ENCODE measurements around the gene HTR3B.

Gene HTR3B

DNA sequence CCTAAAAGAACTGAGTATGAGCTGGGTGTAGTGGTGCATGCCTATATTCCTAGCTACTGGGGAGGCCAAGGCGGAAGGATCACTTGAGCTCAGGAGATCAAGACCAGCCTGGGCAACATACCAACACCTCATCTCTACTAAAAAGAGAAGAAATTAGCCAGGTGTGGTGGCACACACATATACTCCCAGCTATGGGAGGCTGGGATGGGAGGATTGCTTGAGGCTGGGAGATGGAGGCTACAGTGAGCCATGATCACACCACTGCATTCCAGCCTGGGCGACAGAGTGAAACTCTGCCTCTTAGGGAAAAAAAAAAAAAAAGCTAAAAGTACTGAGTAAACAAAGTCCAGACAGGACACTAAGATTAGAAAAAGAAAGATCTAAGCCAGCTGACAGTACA is 3.5 kb upstream of the HTR3B start:
- H4K20me1 ChIP-seq (ENCODE audit: control insufficient read depth, insufficient read depth, low read depth, low read length): 0 out of 2 replicates have a peak, but pooled peaks cover 3% of the 10 kb centered on the region
- H3K79me2 ChIP-seq (ENCODE audit: control insufficient read depth, low read length): no peaks in the 10 kb centered on the region
- no peaks in the 10 kb centered on the region for H3K9me3 ChIP-seq (ENCODE audit: control insufficient read depth, insufficient read depth, low read length)
- peaks cover 10% of the 10 kb centered on the region for H3K4me1 ChIP-seq (ENCODE audit: control insufficient read depth, low read length)
- peaks cover 6% of the 10 kb centered on the region; the same call in 1 of the 2 replicates for H3K27me3 ChIP-seq (ENCODE audit: control insufficient read depth, low read length)
- no peak overlapping the region for H3K4me3 ChIP-seq (ENCODE audit: low read length)
- no peaks in the 10 kb centered on the region for H3K9me2 ChIP-seq (replicated peaks; ENCODE audit: control insufficient read depth, low read length)
- H3F3A ChIP-seq (ENCODE audit: control insufficient read depth, insufficient read depth): no peaks in the 10 kb centered on the region
- TF ChIP-seq, protein P1, sequence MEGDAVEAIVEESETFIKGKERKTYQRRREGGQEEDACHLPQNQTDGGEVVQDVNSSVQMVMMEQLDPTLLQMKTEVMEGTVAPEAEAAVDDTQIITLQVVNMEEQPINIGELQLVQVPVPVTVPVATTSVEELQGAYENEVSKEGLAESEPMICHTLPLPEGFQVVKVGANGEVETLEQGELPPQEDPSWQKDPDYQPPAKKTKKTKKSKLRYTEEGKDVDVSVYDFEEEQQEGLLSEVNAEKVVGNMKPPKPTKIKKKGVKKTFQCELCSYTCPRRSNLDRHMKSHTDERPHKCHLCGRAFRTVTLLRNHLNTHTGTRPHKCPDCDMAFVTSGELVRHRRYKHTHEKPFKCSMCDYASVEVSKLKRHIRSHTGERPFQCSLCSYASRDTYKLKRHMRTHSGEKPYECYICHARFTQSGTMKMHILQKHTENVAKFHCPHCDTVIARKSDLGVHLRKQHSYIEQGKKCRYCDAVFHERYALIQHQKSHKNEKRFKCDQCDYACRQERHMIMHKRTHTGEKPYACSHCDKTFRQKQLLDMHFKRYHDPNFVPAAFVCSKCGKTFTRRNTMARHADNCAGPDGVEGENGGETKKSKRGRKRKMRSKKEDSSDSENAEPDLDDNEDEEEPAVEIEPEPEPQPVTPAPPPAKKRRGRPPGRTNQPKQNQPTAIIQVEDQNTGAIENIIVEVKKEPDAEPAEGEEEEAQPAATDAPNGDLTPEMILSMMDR (IDR thresholded peaks at IDR 0.05; ENCODE audit: low read depth, low read length, poor library complexity, severe bottlenecking): no peak
- TF ChIP-seq EZH2phosphoT487 (IDR thresholded peaks at IDR 0.05; ENCODE audit: borderline replicate concordance, low read length): no peak
- no peak overlapping the region for H3K4me2 ChIP-seq (ENCODE audit: low read length)
- H3K36me3 ChIP-seq (ENCODE audit: control insufficient read depth, low read length): no peaks in the 10 kb centered on the region
- H3K27ac ChIP-seq (ENCODE audit: low read depth, low read length): no peak overlapping the region

DNA sequence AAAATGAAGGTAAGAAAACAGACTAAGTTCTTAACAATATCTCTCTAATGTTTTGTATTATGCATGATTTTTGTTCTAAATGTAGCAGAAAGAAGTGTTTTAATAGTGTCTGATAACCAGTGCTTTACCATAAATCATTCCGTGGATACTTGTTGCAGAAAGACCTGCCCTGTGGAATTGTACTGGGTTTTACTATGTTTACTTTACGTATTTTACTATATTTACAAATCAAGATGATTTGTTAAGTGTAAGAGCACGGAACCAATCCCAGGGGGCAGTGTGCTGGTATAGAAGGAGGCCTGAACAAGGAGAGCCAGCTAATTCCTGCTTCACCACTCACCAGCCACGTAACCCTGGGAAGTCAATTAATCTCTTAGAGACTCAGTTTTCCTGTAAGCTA is 1.4 kb downstream of the HTR3B start:
- no peak overlapping the region for H3K4me3 ChIP-seq (ENCODE audit: low read length)
- TF ChIP-seq, protein P1 (IDR thresholded peaks at IDR 0.05; ENCODE audit: low read depth, low read length, poor library complexity, severe bottlenecking): peak; percentile 24
- TF ChIP-seq EZH2phosphoT487 (IDR thresholded peaks at IDR 0.05; ENCODE audit: borderline replicate concordance, low read length): no peak
- no peaks in the 10 kb centered on the region for H3K9me2 ChIP-seq (replicated peaks; ENCODE audit: control insufficient read depth, low read length)
- H3K36me3 ChIP-seq (ENCODE audit: control insufficient read depth, low read length): no peaks in the 10 kb centered on the region
- no peaks in the 10 kb centered on the region for H3F3A ChIP-seq (ENCODE audit: control insufficient read depth, insufficient read depth)
- H3K4me1 ChIP-seq (ENCODE audit: control insufficient read depth, low read length): peaks cover 26% of the 10 kb centered on the region
- H3K27ac ChIP-seq (ENCODE audit: low read depth, low read length): no peak overlapping the region
- H3K79me2 ChIP-seq (ENCODE audit: control insufficient read depth, low read length): no peaks in the 10 kb centered on the region
- H3K9me3 ChIP-seq (ENCODE audit: control insufficient read depth, insufficient read depth, low read length): no peaks in the 10 kb centered on the region
- no peak overlapping the region for H3K4me2 ChIP-seq (ENCODE audit: low read length)
- peaks cover 42% of the 10 kb centered on the region for H3K27me3 ChIP-seq (ENCODE audit: control insufficient read depth, low read length)
- H4K20me1 ChIP-seq (ENCODE audit: control insufficient read depth, insufficient read depth, low read depth, low read length): no peaks in the 10 kb centered on the region

DNA sequence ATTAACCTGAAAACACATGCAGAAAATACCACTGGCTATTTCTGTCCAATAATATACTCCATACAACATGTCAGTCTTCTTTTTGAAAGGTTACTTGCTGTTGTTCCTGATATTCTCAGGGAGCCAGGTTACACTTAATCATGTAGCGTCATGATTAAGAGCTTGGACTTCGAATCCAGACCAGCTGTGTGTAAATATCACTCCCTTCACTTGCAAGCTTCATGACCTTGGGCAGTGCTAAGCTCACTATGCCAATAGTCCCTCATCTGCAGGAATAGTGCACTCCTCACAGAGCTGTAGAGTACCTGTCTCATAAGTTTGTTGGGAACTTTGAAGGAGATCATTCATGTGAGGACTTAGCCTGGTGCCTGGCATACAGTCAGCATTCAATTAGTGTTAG is 1.9 kb downstream of the HTR3B start:
- Histone ChIP-seq H3K27ac (ENCODE audit: low read depth, low read length) (no peak overlapping the region), H4K20me1 (ENCODE audit: control insufficient read depth, insufficient read depth, low read depth, low read length) (no peaks in the 10 kb centered on the region), H3K36me3 (ENCODE audit: control insufficient read depth, low read length) (no peaks in the 10 kb centered on the region), H3K4me3 (ENCODE audit: low read length) (no peak overlapping the region), H3K4me2 (ENCODE audit: low read length) (no peak overlapping the region), H3K79me2 (ENCODE audit: control insufficient read depth, low read length) (no peaks in the 10 kb centered on the region), H3K9me3 (ENCODE audit: control insufficient read depth, insufficient read depth, low read length) (no peaks in the 10 kb centered on the region), H3K9me2 (replicated peaks; ENCODE audit: control insufficient read depth, low read length) (no peaks in the 10 kb centered on the region), H3K27me3 (ENCODE audit: control insufficient read depth, low read length) (peaks cover 42% of the 10 kb centered on the region), H3K4me1 (ENCODE audit: control insufficient read depth, low read length) (peaks cover 26% of the 10 kb centered on the region), H3F3A (ENCODE audit: control insufficient read depth, insufficient read depth) (no peaks in the 10 kb centered on the region)
- TF ChIP-seq EZH2phosphoT487 (IDR thresholded peaks at IDR 0.05; ENCODE audit: borderline replicate concordance, low read length): no peak
- TF ChIP-seq, protein P1 (IDR thresholded peaks at IDR 0.05; ENCODE audit: low read depth, low read length, poor library complexity, severe bottlenecking): no peak

All from DOHH2 (cell line).